A673 (cell line): ENCODE results near the gene PUDP. TPM values are rescaled to one million over a fixed set of nuclear protein-coding genes. Genes with fewer than 3 reads are reported as not detected.

Experiments used
- BruUV-seq: library from RNA; stranded (reverse); fragments of 400-500 nt; replicated peaks from 2 replicates; lab custom pipeline; 2021; lab: Mats Ljungman, UMichigan
- CTCF ChIA-PET: fragments of 300-600 bp; sonication (Branson Sonifier 250); formaldehyde crosslinking; loops from one replicate; lab custom pipeline; 2022; ENCODE audit warnings: antibody characterized with exemption; lab: Charles Lee
- POLR2A ChIA-PET: fragments of 300-600 bp; sonication (Branson Sonifier 250); formaldehyde crosslinking; loops from one replicate; lab custom pipeline; 2022; ENCODE audit warnings: antibody characterized with exemption; ENCODE audit not compliant: low non-redundant PET; lab: Charles Lee
- DNase-seq: peaks from one replicate; pipeline ENCODE4 v3.0.0-alpha.2; 2015; ENCODE audit warnings: low spot score
- H3K27ac ChIP-seq: fragments of 200-600 bp; sonication (generic); 2 replicates; pipeline ENCODE4 v1.5.1; 2016; ENCODE audit warnings: mixed run types, low read depth, mild to moderate bottlenecking, mixed read lengths, antibody characterized with exemption, low read length; ENCODE audit not compliant: poor library complexity, severe bottlenecking
- H3K27me3 ChIP-seq: fragments of 200-600 bp; sonication (generic); replicated peaks from 2 replicates; pipeline ENCODE4 v1.6.1; 2017; ENCODE audit warnings: mixed run types, low read depth, mild to moderate bottlenecking, mixed read lengths, antibody characterized with exemption, low read length; ENCODE audit not compliant: insufficient read depth, poor library complexity
- H3K36me3 ChIP-seq: fragments of 200-600 bp; sonication (generic); 2 replicates; pipeline ENCODE4 v1.6.1; 2016; ENCODE audit warnings: mixed run types, mild to moderate bottlenecking, mixed read lengths, antibody characterized with exemption, low read length; ENCODE audit not compliant: insufficient read depth, poor library complexity, severe bottlenecking
- H3K4me1 ChIP-seq: fragments of 200-600 bp; sonication (generic); 2 replicates; pipeline ENCODE4 v1.6.1; 2017; ENCODE audit warnings: mixed run types, mild to moderate bottlenecking, mixed read lengths, antibody characterized with exemption, low read length; ENCODE audit not compliant: insufficient read depth, poor library complexity, severe bottlenecking
- H3K4me3 ChIP-seq: fragments of 200-600 bp; sonication (generic); 2 replicates; pipeline ENCODE4 v1.5.1; 2016; ENCODE audit warnings: low read depth, mixed run types, mild to moderate bottlenecking, mixed read lengths, low read length; ENCODE audit not compliant: poor library complexity, severe bottlenecking
- H3K9me3 ChIP-seq: fragments of 200-600 bp; sonication (generic); 2 replicates; pipeline ENCODE4 v1.6.1; 2016; ENCODE audit warnings: mixed run types, low read depth, mild to moderate bottlenecking, mixed read lengths, antibody characterized with exemption, low read length; ENCODE audit not compliant: poor library complexity, severe bottlenecking
- EZH2 ChIP-seq: fragments of 200-600 bp; sonication (generic); IDR thresholded peaks from 2 replicates; pipeline ENCODE4 v1.6.1; 2017; ENCODE audit warnings: borderline replicate concordance, low read depth, mild to moderate bottlenecking, mixed read lengths, antibody characterized with exemption, low read length; ENCODE audit not compliant: poor library complexity, severe bottlenecking
- intact Hi-C: fragments of 100-400 bp; cut with micrococcal nuclease; formaldehyde crosslinking; loops from one replicate; pipeline ENCODE4 v1.10.0; 2022; ENCODE audit not compliant: unreplicated experiment
- total RNA-seq: library from RNA; stranded (reverse); gene quantifications from 2 replicates; pipeline ENCODE4 v1.2.3, GENCODE V29; 2021
- TF ChIP-seq, protein P1 (sequence below): fragments of 300-800, 200-600 bp; sonication (generic); conservative IDR thresholded peaks from 2 replicates; pipeline ENCODE4 v1.5.1; 2017; ENCODE audit warnings: low read depth, mild to moderate bottlenecking, antibody characterized with exemption, low read length, moderate library complexity, mixed read lengths

Gene PUDP
- total RNA-seq, 1 experiment from 2014 or later, result 17.6 TPM

DNA sequence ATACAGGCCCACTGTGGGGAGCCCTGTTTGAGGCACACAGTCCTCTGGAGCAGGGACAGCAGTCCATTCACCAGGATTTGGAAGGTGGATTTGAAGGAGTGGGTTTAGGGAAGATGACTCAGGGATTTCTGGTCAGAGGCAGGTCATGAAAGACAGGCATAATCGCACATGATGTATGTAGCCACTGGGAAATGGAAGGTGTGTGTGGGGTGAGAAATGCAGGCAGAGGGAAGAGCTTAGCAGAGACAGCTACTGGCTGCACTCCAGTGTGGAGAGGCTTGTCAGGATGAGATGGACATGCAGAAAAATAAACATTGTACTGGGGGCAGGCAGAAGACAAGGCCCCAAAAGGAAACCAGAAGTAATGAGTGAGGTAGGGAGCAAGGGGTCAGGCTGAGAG, 85.7 kb downstream of the PUDP start:
- TF ChIP-seq EZH2, result no peak
- TF ChIP-seq, protein P1, sequence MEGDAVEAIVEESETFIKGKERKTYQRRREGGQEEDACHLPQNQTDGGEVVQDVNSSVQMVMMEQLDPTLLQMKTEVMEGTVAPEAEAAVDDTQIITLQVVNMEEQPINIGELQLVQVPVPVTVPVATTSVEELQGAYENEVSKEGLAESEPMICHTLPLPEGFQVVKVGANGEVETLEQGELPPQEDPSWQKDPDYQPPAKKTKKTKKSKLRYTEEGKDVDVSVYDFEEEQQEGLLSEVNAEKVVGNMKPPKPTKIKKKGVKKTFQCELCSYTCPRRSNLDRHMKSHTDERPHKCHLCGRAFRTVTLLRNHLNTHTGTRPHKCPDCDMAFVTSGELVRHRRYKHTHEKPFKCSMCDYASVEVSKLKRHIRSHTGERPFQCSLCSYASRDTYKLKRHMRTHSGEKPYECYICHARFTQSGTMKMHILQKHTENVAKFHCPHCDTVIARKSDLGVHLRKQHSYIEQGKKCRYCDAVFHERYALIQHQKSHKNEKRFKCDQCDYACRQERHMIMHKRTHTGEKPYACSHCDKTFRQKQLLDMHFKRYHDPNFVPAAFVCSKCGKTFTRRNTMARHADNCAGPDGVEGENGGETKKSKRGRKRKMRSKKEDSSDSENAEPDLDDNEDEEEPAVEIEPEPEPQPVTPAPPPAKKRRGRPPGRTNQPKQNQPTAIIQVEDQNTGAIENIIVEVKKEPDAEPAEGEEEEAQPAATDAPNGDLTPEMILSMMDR, result no peak
- no peak for DNase-seq
- intact Hi-C loops, result no loop called here
- H3K4me1 ChIP-seq, result no peaks in the 10 kb centered on the region
- no peaks in the 10 kb centered on the region for H3K36me3 ChIP-seq
- POLR2A ChIA-PET, result no interaction called here
- CTCF ChIA-PET, result no interaction called here
- no peak overlapping the region for H3K27ac ChIP-seq
- H3K9me3 ChIP-seq, result no peaks in the 10 kb centered on the region
- H3K4me3 ChIP-seq, result no peak overlapping the region
- no TSS peak for BruUV-seq
- no peaks in the 10 kb centered on the region for H3K27me3 ChIP-seq

DNA sequence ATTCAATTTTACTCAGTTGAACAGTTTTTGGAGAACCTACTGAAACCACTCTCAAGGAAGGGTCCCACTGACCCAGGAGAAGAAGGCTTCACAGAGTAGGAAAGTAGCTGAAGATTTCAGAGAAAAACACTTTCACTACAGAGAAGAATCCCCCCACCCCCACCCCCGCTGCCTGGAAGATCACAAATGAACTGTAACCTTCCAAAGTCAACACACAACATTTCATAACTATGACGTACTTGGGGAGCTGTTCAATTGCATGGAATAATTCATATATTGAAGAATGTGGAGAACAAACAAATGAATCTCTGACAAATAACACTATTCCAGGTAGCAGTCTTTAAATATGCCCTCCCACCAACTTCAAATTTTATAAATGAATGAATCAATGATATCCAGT, 86.5 kb downstream of the PUDP start:
- ChIA-PET CTCF (no interaction called here), POLR2A (no interaction called here)
- H3K36me3 ChIP-seq, result no peaks in the 10 kb centered on the region
- intact Hi-C loops, result no loop called here
- H3K9me3 ChIP-seq, result no peaks in the 10 kb centered on the region
- no peaks in the 10 kb centered on the region for H3K27me3 ChIP-seq
- no peaks in the 10 kb centered on the region for H3K4me1 ChIP-seq
- BruUV-seq, result no TSS peak
- DNase-seq, result no peak
- H3K27ac ChIP-seq, result no peak overlapping the region
- no peak overlapping the region for H3K4me3 ChIP-seq
- TF ChIP-seq, protein P1, result no peak
- TF ChIP-seq EZH2, result no peak

DNA sequence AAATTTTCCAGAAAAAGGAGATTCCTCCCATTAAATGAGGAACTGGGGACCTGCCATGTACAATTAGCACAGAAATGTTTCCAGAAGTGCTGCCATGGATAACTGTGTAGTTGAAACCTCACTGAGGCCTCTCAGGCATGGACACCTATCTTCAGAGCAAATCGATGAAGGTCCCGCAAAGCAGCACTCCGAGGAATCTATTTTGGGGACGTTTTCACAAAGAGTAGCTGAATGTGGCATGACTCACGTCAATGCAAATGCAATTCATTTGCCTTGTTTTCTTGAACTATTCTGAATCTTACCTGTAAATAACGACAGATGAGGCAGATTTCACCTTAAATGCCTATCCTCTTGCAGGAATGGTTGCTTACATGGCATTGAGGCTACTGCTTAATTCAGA, 87.5 kb downstream of the PUDP start:
- DNase-seq, result no peak
- CTCF ChIA-PET, result no interaction called here
- TF ChIP-seq, protein P1, result no peak
- no peak for TF ChIP-seq EZH2
- Histone ChIP-seq H3K27ac (no peak overlapping the region), H3K9me3 (no peaks in the 10 kb centered on the region), H3K4me1 (no peaks in the 10 kb centered on the region), H3K27me3 (no peaks in the 10 kb centered on the region), H3K36me3 (no peaks in the 10 kb centered on the region), H3K4me3 (no peak overlapping the region)
- POLR2A ChIA-PET, result interaction anchor here (0.6 kb wide), 1 partner anchor 11 kb away, joined by 3 read pairs; no protein-coding TSS in a partner anchor
- no TSS peak for BruUV-seq
- intact Hi-C loops, result no loop called here
